Esophagus squamous epithelium (tissue), 4 donors: ENCODE results near the gene FASTKD1.

Experiments used
- CTCF ChIP-seq, 6 experiments: fragments of 450-650 bp in 4 of 6; fragments of 200-600 bp in 2 of 6; sonication (generic) in 2 of 6; IDR thresholded peaks; one replicate each; pipeline ENCODE4 v1.5.1; 2016 to 2019; ENCODE audit warnings: antibody characterized with exemption in 6 of 6, mild to moderate bottlenecking in 4 of 6, moderate library complexity in 4 of 6
- POLR2A ChIP-seq, 4 donors: fragments of 450-650 bp; IDR thresholded peaks; one replicate each; pipeline ENCODE4 v1.6.1; 2017; ENCODE audit warnings: antibody characterized with exemption in 4 of 4, mild to moderate bottlenecking in 4 of 4, moderate library complexity in 3 of 4

DNA sequence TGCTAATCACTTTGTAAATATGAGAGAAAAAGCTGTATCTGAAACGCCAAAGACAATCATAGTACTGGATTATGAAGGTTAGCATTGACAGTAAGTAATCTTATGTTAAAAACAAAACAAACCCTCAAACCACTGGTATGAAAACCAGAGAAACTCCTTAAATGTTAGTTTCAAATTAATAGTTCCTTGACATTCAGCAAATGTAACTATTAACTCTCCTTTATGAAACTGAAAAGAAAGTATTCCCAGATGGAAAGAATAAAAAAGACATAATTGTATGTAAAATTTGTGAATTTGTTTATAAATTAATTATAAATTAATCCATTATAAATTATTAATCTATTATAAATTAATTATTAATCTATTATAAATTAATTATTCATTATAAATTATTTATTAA lies 12.3 kb downstream of the FASTKD1 start:
- TF ChIP-seq POLR2A (IDR thresholded peaks at IDR 0.05) (no peak), CTCF (IDR thresholded peaks at IDR 0.05) (no peak)
